K562 (cell line): ENCODE measurements around the gene PKD1. TPM values are rescaled to one million over a fixed set of nuclear protein-coding genes. Genes with fewer than 3 reads are reported as not detected.

Experiments used
- ATAC-seq: fragments of 200-7000 bp; cut with Tn5 transposase; 3 replicates; pipeline ENCODE4 v1.9.1; 2020; ENCODE audit warnings: moderate library complexity
- BruUV-seq: library from RNA; stranded (reverse); fragments of 400-500 nt; replicated peaks from 2 replicates; lab custom pipeline; 2021; lab: Mats Ljungman, UMichigan
- CTCF ChIA-PET: fragments of 300-600 bp; formaldehyde crosslinking; extraction: SDS; loops from one replicate; lab custom pipeline; 2021; ENCODE audit warnings: low intra/inter-chr PET ratio; lab: Yijun Ruan, JAX
- POLR2A ChIA-PET: fragments of 300-600, 350-650 bp; sonication (Branson Sonifier 250); formaldehyde crosslinking; extraction: SDS; loops from one replicate; lab custom pipeline; 2021; ENCODE audit warnings: antibody characterized with exemption, inconsistent platforms; lab: Yijun Ruan, JAX
- DNase-seq, 4 experiments: peaks; one replicate each; pipeline versions ENCODE4 v3.0.0 to v3.0.0-alpha.2; 2011 to 2018; ENCODE audit warnings: low spot score in 3 of 4, mixed read lengths in 3 of 4; ENCODE audit errors: extremely low read depth in 1 of 4
- FAIRE-seq: peaks from 2 replicates; lab custom pipeline; 2011; peaks lifted over from hg19 to GRCh38; lab: Jason Lieb, UNC
- H2AFZ ChIP-seq: 2 replicates; pipeline ENCODE4 v1.6.0; 2011; ENCODE audit warnings: low read depth, low read length, control low read depth, inconsistent platforms
- H3K27ac ChIP-seq: fragments of 200-600 bp; 3 replicates; pipeline ENCODE4 v1.8.0; 2011; ENCODE audit warnings: low read depth, mild to moderate bottlenecking, control low read depth, inconsistent platforms, low read length, moderate library complexity, mixed read lengths; ENCODE audit errors: extremely low read depth
- H3K27me3 ChIP-seq, 2 experiments: fragments of 300-600 bp in 1 of 2; 2 replicates in 1 of 2; 3 replicates in 1 of 2; pipeline versions ENCODE4 v1.6.0 to v1.8.0; 2011; ENCODE audit warnings: inconsistent platforms in 2 of 2, low read length in 2 of 2, mild to moderate bottlenecking in 1 of 2, mixed read lengths in 1 of 2, moderate library complexity in 1 of 2; ENCODE audit not compliant: control insufficient read depth in 2 of 2, insufficient read depth in 2 of 2
- H3K36me3 ChIP-seq: fragments of 300-600 bp; 3 replicates; pipeline ENCODE4 v1.8.0; 2011; ENCODE audit warnings: mild to moderate bottlenecking, low read length, inconsistent platforms; ENCODE audit not compliant: control insufficient read depth, insufficient read depth
- H3K4me1 ChIP-seq, 2 experiments: fragments of 200-600 bp in 1 of 2; replicated peaks in 1 of 2; 2 replicates in 1 of 2; 3 replicates in 1 of 2; pipeline versions ENCODE4 v1.5.1 to v1.8.0; 2011; ENCODE audit warnings: inconsistent platforms in 2 of 2, low read length in 2 of 2, mild to moderate bottlenecking in 1 of 2, mixed read lengths in 1 of 2, moderate library complexity in 1 of 2; ENCODE audit not compliant: control insufficient read depth in 2 of 2, insufficient read depth in 2 of 2
- H3K4me2 ChIP-seq: 2 replicates; pipeline ENCODE4 v1.6.1; 2011; ENCODE audit warnings: low read length, control low read depth, inconsistent platforms, mixed read lengths; ENCODE audit not compliant: insufficient read depth
- H3K4me3 ChIP-seq: fragments of 200-600 bp; sonication (generic), shearing (Covaris generic); 2 replicates; pipeline ENCODE4 v1.5.1; 2016; ENCODE audit warnings: control low read depth, inconsistent platforms
- H3K79me2 ChIP-seq: fragments of 200-600 bp; 3 replicates; pipeline ENCODE4 v1.8.0; 2011; ENCODE audit warnings: low read length, inconsistent platforms; ENCODE audit not compliant: control insufficient read depth, insufficient read depth
- H3K9ac ChIP-seq, 2 experiments: 2 replicates each; pipeline versions ENCODE4 v1.6.0 to v1.6.1; 2011; ENCODE audit warnings: low read depth in 2 of 2, low read length in 2 of 2, control low read depth in 1 of 2, inconsistent platforms in 1 of 2, mild to moderate bottlenecking in 1 of 2, mixed read lengths in 1 of 2; ENCODE audit not compliant: insufficient read depth in 1 of 2
- H3K9me1 ChIP-seq: one replicate; pipeline ENCODE4 v1.6.0; 2011; ENCODE audit warnings: inconsistent platforms, mild to moderate bottlenecking, low read length, moderate library complexity; ENCODE audit not compliant: control insufficient read depth, insufficient read depth
- H3K9me3 ChIP-seq: replicated peaks from 2 replicates; pipeline ENCODE4 v1.5.1; 2011; ENCODE audit warnings: low read depth, low read length, inconsistent platforms; ENCODE audit not compliant: control insufficient read depth, insufficient read depth
- H4K20me1 ChIP-seq: replicated peaks from 2 replicates; pipeline ENCODE4 v1.6.1; 2011; ENCODE audit warnings: low read length, inconsistent platforms, mixed read lengths; ENCODE audit not compliant: control insufficient read depth, insufficient read depth
- BMI1 ChIP-seq: fragments of 150-350 bp; IDR thresholded peaks from 2 replicates; pipeline ENCODE4 v1.6.1; 2014; ENCODE audit warnings: low read length
- E2F6 ChIP-seq, 2 experiments: IDR thresholded peaks; 2 replicates each; pipeline ENCODE4 v1.6.1; 2011; ENCODE audit warnings: borderline replicate concordance in 1 of 2, control low read depth in 1 of 2, low read depth in 1 of 2, low read length in 1 of 2, mild to moderate bottlenecking in 1 of 2, mixed read lengths in 1 of 2, moderate library complexity in 1 of 2; ENCODE audit not compliant: insufficient read depth in 1 of 2, insufficient read length in 1 of 2, poor library complexity in 1 of 2, severe bottlenecking in 1 of 2; ENCODE audit errors: extremely low read depth in 1 of 2
- MAFK ChIP-seq: IDR thresholded peaks from 2 replicates; pipeline ENCODE4 v1.6.1; 2011; ENCODE audit warnings: low read length, improper control_type of control experiment
- SAFB ChIP-seq: fragments of 200-400 bp; formaldehyde crosslinking; IDR thresholded peaks from 2 replicates; pipeline ENCODE4 v1.6.1; 2017; ENCODE audit warnings: low read depth, low read length, borderline replicate concordance
- ZBTB33 ChIP-seq: sonication (generic); formaldehyde crosslinking; IDR thresholded peaks from 2 replicates; pipeline ENCODE4 v1.8.1; 2023; ENCODE audit warnings: mild to moderate bottlenecking, missing genetic modification reagents
- ZBTB34 ChIP-seq: fragments of 250-450 bp; sonication (Bioruptor Pico); IDR thresholded peaks from 2 replicates; pipeline ENCODE4 v1.8.0; 2021; ENCODE audit warnings: mild to moderate bottlenecking, moderate library complexity
- WGBS: fragments of 100-300 bp; shearing (Covaris generic); methylation state at CpG from one replicate; pipeline ENCODE4 v1.1.6; 2016; ENCODE audit warnings: low coverage, mixed read lengths; ENCODE audit not compliant: insufficient coverage; ENCODE audit errors: missing lambda C conversion rate; 5-methylcytosine and 5-hydroxymethylcytosine counted together
- in situ Hi-C: fragments of 300-500 bp; cut with MboI; formaldehyde crosslinking; loops from 4 replicates; pipeline ENCODE4 v1.15.0; 2018; ENCODE audit warnings: inconsistent platforms, mixed read lengths
- intact Hi-C: fragments of 100-400 bp; cut with micrococcal nuclease; formaldehyde crosslinking; loops from 2 replicates; pipeline ENCODE4 v1.14.2; 2022
- polyA plus RNA-seq, 8 experiments: library from polyadenylated mRNA; depleted of rRNA in 4 of 8; stranded (reverse) in 5 of 8; unstranded in 3 of 8; fragments of >200 nt; fragmentation: Nextera tagmentation in 2 of 8; fragmentation: Illumina TruSeq in 1 of 8; extraction: Ambion mirVana in 2 of 8; extraction: Trizol in 1 of 8; gene quantifications; 2 replicates each; pipeline versions ENCODE4 v1.2.1 to v1.2.3, GENCODE V29; 2011 to 2014; ENCODE audit warnings: inconsistent platforms in 1 of 8, missing spikeins in 1 of 8
- total RNA-seq, 7 experiments: library from RNA; depleted of rRNA in 6 of 7; stranded (reverse); fragments of >200 nt in 6 of 7; fragmentation: Illumina TruSeq in 2 of 7; extraction: Trizol in 2 of 7; gene quantifications; 2 replicates each; pipeline versions ENCODE4 v1.2.1 to v1.2.3, GENCODE V29; 2011 to 2021; ENCODE audit warnings: low replicate concordance in 1 of 7

The PKD1 gene
- total and polyA plus RNA-seq, 9 of the 15 experiments (the other 6 are each of a cell fraction or from before 2014, with no cell fraction given), result 0.23 to 93.5 (median 12.6) TPM

GRCh38 chr16:2184962-2185361 is 49.3 kb upstream of the PKD1 start:
- DNase-seq (no peak), FAIRE-seq (no peak), ATAC-seq (no peak)
- no peaks in the 10 kb centered on the region for H3K9me3 ChIP-seq
- H3K4me1 ChIP-seq, result peaks cover 2 to 87% of the 10 kb centered on the region in 2 experiments; a peak in 3 of 5 replicates
- no peak overlapping the region for H3K27ac ChIP-seq
- no peak overlapping the region for H3K4me2 ChIP-seq
- H4K20me1 ChIP-seq, result no peaks in the 10 kb centered on the region
- intact Hi-C loops (no loop called here), in situ Hi-C loops (no loop called here)
- TF ChIP-seq MAFK, result no peak
- TF ChIP-seq SAFB, result no peak
- no peak for TF ChIP-seq ZBTB34 (CRISPR knock-in tag)
- TF ChIP-seq ZBTB33 (CRISPR knock-in tag), result peak; percentile 67
- peak in 1 of 2 experiments; percentile 19 for TF ChIP-seq E2F6 (IDR thresholded peaks at IDR 0.05; ENCODE audit: borderline replicate concordance in 1 of 2, extremely low read depth in 1 of 2, insufficient read depth in 1 of 2, insufficient read length in 1 of 2, low read depth in 1 of 2, low read length in 1 of 2, poor library complexity in 1 of 2, severe bottlenecking in 1 of 2)
- TF ChIP-seq BMI1, result no peak
- 43% methylated on average over 15 of the region's 20 CpGs for WGBS
- H3K9me1 ChIP-seq, result no peaks in the 10 kb centered on the region
- no peak overlapping the region for H2AFZ ChIP-seq
- no peaks in the 10 kb centered on the region for H3K79me2 ChIP-seq
- H3K4me3 ChIP-seq, result no peak overlapping the region
- no TSS peak for BruUV-seq
- H3K9ac ChIP-seq, result peak overlapping the region in 1 of 2 experiments; percentile 10; a peak in 1 of 4 replicates
- ChIA-PET CTCF (no interaction called here), POLR2A (interaction anchor here (0.7 to 1.9 kb wide), 3 partner anchors 8 to 30 kb away, joined by 4 to 6 read pairs (median 4); partner anchors contain the start of gene TRAF7)
- H3K36me3 ChIP-seq, result no peaks in the 10 kb centered on the region
- H3K27me3 ChIP-seq, result no peaks in the 10 kb centered on the region
